Heart left ventricle (tissue), 16 donors: Measurements from ENCODE around the gene RRP1. TPM values are rescaled to one million over a fixed set of nuclear protein-coding genes. Genes with fewer than 3 reads are reported as not detected.

Source experiments
- ATAC-seq, 4 donors: fragments of 200-7000 bp; cut with Tn5 transposase; one replicate each; pipeline ENCODE4 v1.9.1; 2020 to 2022; ENCODE audit warnings: moderate library complexity in 4 of 4, mild to moderate bottlenecking in 3 of 4, moderate number of reproducible peaks in 1 of 4
- DNase-seq, 5 donors: peaks; one replicate each; pipeline ENCODE4 v3.0.0-alpha.2; 2020
- H3K27ac ChIP-seq, 12 donors: fragments of 200-600 bp; sonication (generic) in 4 of 12; one replicate each; pipeline versions ENCODE4 v1.5.0 to v1.8.0; 2016 to 2022; ENCODE audit warnings: mild to moderate bottlenecking in 2 of 12
- H3K27me3 ChIP-seq, 9 donors: fragments of 200-600 bp; sonication (generic) in 2 of 9; one replicate each; pipeline versions ENCODE4 v1.5.1 to v1.8.0; 2016 to 2022; ENCODE audit warnings: mild to moderate bottlenecking in 3 of 9
- H3K36me3 ChIP-seq, 9 donors: fragments of 200-600 bp; sonication (generic) in 2 of 9; one replicate each; pipeline versions ENCODE4 v1.5.0 to v1.8.0; 2018 to 2022; ENCODE audit warnings: mild to moderate bottlenecking in 2 of 9
- H3K4me1 ChIP-seq, 12 donors: fragments of 200-600 bp; sonication (generic) in 4 of 12; one replicate each; pipeline versions ENCODE4 v1.5.0 to v1.8.0; 2016 to 2022; ENCODE audit warnings: mild to moderate bottlenecking in 3 of 12
- H3K4me3 ChIP-seq, 12 donors: fragments of 200-600 bp; sonication (generic) in 4 of 12; one replicate each; pipeline versions ENCODE4 v1.5.0 to v1.8.0; 2017 to 2022; ENCODE audit warnings: mild to moderate bottlenecking in 9 of 12, moderate library complexity in 4 of 12
- H3K9me3 ChIP-seq, 12 donors: fragments of 200-600 bp; sonication (generic) in 4 of 12; one replicate each; pipeline versions ENCODE4 v1.5.0 to v1.8.0; 2016 to 2022; ENCODE audit warnings: mild to moderate bottlenecking in 1 of 12
- POLR2A ChIP-seq, 2 donors: fragments of 450-650 bp; IDR thresholded peaks; one replicate each; pipeline ENCODE4 v1.6.1; 2017; ENCODE audit warnings: antibody characterized with exemption in 2 of 2, mild to moderate bottlenecking in 2 of 2, moderate library complexity in 2 of 2
- WGBS, 4 donors: extraction: QIAGEN DNeasy Blood & Tissue Kit in 2 of 4; methylation state at CpG; one replicate each; pipeline versions ENCODE4 v1.1.5 to v1.1.7; 2013 to 2018; 5-methylcytosine and 5-hydroxymethylcytosine counted together
- intact Hi-C, 10 donors: fragments of 100-400 bp; cut with DNase I; formaldehyde crosslinking; loops; one replicate each; pipeline versions ENCODE4 v1.11.1 to v1.14.2; 2022
- long read RNA-seq, 3 donors: library from polyadenylated mRNA; unstranded; transcript quantifications; one replicate each; pipeline ENCODE4 v2.0.0, GENCODE V29; 2020 to 2021
- polyA plus RNA-seq, 2 donors: library from polyadenylated mRNA; stranded (reverse); fragments of 200-250 nt; gene quantifications; one replicate each; pipeline ENCODE4 v1.2.3, GENCODE V29; 2013
- total RNA-seq, 9 donors: library from RNA; depleted of rRNA in 2 of 9; stranded (reverse); fragments of >200 nt in 2 of 9; fragmentation: NEBNext Ultra II Directional in 3 of 9; extraction: Animal tissue kit (Norgen Biotek cat#: 25700) in 3 of 9; gene quantifications; one replicate each; pipeline versions ENCODE4 v1.1.0 to v1.2.4, GENCODE V29; 2016 to 2023
- TF ChIP-seq, protein P1 (sequence below), 12 donors: fragments of 200-600 bp; sonication (generic) in 4 of 12; IDR thresholded peaks; one replicate each; pipeline versions ENCODE4 v1.5.0 to v1.8.0; 2018 to 2022; ENCODE audit warnings: antibody characterized with exemption in 12 of 12, mild to moderate bottlenecking in 5 of 12
- donor health status: ischemic (EF 13 %, LVEDD 7.1; RV severe dilation, severe dysfunction).
- donor health status: healthy with polysubstance abuse.
- donor health status: DM: no; HTN: yes; CAD: no.
- donor health status: DM: no; HTN: no; CAD: no.
- donor health status: ischemic (EF 25% LVEDD 6.9; RV normal size, moderate dysfunction).
- donor health status: ischemic (EF 25% LVEDD 5.7; RV mildly dilated, moderate dysfunction).
- donor health status: healthy.
- donor health status: DM: yes; HTN: yes; CAD: no.
- donor health status: ischemic (EF 35%, LVEDD 5.7; RV mildly dilated, moderate dysfunction).
- donor health status: nonischemic (EF 11% LVEDD 7.7; RV severe dilation, severe dysfunction).
- donor health status: DM: yes; HTN: yes; CAD: no.
- donor health status: PGD.
- donor health status: ischemic (EF 29% LVEDD 5.4; RV normal size, mild dysfunction).
- donor health status: nonischemic (EF 23%, LVEDD 6.1; RV moderate dilation, normal function).

Gene RRP1
- 10 to 100 TPM in 4 of 9 donors, 1 to 10 TPM in 5; 6.0 to 15.6 (median 9.8) TPM for total RNA-seq
- 10 to 100 TPM in 1 of 2 donors, 1 to 10 TPM in 1; 6.7 to 13.9 TPM for polyA plus RNA-seq
- long read RNA-seq, donor 1, transcript RRP1-207 (13 exons, 3,022 nt) = major isoform, 21 of 25 reads
- long read RNA-seq, donor 1, partial matches to known transcripts = 1 of 25 reads
- long read RNA-seq, donor 1, other reads (novel, unspliced or antisense) = 3 of 25 reads
- long read RNA-seq, donor 2, transcript RRP1-207 (13 exons, 3,022 nt) = major isoform, 93 of 111 reads
- long read RNA-seq, donor 2, partial matches to known transcripts = 6 of 111 reads
- long read RNA-seq, donor 2, other reads (novel, unspliced or antisense) = 10 of 111 reads
- long read RNA-seq, donor 3, transcript RRP1-207 (13 exons, 3,022 nt) = major isoform, 25 of 32 reads
- long read RNA-seq, donor 3, partial matches to known transcripts = 3 of 32 reads
- long read RNA-seq, donor 3, other reads (novel, unspliced or antisense) = 3 of 32 reads

DNA sequence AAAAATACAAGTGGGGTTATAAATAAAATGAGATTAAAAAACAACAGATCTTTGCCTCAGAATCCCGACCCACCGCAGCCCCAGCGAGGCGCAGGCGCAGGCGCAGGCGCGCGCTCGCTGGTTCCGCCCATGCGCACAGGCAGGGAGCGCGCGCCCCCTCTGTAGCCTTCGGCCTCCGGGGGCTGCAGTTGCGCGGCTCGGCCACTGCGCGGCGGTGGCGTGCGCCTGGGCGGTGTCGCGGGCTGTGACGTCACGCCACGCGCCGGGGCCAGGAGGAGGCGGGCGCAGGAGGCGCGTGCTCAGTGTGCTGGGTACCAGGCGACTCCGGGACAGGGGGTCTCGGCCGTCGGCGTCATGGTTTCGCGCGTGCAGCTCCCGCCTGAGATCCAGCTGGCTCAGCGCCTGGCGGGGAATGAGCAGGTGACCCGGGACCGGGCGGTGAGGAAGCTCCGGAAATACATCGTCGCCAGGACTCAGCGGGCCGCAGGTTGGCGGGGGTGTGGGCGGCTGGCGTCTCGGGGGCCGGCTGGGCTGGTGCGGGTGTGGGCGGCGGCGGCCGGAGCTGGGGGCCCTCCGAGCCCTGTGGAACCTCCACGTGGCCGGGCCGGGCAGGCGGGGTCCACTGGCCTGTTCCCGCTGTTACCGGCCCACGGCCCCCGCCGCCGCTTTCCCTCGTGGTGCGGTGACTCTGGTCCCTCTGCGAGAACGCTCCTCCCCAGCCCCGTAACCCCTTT is at the start of gene RRP1:
Gene RRP1 (plus strand): TSS at position 302 of the 734 bp plus-strand sequence. CDS start 53 bp downstream, at position 355.
- H3K27me3 ChIP-seq = no peaks in the 10 kb centered on the region

DNA sequence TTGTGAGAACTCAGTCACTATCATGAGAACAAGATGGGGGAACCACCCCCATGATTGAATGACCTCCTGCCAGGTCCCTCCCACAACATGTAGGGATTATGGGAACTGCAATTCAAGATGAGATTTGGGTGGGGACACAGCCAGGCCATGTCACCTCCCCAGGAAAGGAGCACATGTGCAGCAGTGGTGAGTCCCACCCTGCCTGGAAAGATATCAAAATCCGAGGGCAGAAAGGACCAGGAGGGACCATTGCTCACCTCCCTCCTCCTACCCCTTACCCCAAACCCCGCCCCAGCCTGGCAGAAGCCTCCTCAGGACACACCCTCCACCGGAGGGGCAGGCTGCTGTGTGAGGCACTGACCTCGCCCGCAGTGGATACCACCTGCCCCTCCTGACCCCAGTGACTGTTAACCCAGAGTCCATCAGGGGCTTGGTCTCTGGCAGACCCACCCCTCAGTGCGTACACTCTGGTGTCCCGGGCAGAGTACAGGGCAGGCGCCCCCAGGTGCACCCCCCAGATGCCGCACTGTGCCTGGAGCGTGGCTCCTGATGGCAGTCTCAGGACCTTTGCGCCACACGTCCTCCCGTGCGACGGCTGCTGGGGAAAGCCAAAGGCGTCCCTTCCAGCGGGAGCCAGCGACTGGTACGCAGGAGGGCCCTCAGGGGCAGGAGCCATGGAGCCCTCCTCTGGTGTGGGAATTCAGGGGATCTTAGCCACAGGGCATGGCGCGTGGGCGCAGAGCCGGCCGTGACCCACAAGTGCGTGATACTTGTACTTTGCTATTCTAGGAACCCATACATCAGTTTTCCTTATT is 49.5 kb upstream of the RRP1 start:
- TF ChIP-seq, protein P1, sequence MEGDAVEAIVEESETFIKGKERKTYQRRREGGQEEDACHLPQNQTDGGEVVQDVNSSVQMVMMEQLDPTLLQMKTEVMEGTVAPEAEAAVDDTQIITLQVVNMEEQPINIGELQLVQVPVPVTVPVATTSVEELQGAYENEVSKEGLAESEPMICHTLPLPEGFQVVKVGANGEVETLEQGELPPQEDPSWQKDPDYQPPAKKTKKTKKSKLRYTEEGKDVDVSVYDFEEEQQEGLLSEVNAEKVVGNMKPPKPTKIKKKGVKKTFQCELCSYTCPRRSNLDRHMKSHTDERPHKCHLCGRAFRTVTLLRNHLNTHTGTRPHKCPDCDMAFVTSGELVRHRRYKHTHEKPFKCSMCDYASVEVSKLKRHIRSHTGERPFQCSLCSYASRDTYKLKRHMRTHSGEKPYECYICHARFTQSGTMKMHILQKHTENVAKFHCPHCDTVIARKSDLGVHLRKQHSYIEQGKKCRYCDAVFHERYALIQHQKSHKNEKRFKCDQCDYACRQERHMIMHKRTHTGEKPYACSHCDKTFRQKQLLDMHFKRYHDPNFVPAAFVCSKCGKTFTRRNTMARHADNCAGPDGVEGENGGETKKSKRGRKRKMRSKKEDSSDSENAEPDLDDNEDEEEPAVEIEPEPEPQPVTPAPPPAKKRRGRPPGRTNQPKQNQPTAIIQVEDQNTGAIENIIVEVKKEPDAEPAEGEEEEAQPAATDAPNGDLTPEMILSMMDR (IDR thresholded peaks at IDR 0.05) = no peak
- no peak for TF ChIP-seq POLR2A (IDR thresholded peaks at IDR 0.05)
- H3K27ac ChIP-seq = peak overlapping the region in 1 of 12 donors; percentile 67

More for the DNA sequence above, at the start of gene RRP1:
- DNase-seq (peak; percentile 89 to 97 (median 93)), ATAC-seq (peak; percentile 83 to 96 (median 96))
- Histone ChIP-seq H3K4me3 (peak within 1 kb of the TSS; percentile 75 to 97 (median 86)), H3K36me3 (peaks cover 0 to 36% (median 27%) of the 10 kb centered on the region in 9 donors), H3K9me3 (no peaks in the 10 kb centered on the region), H3K4me1 (peaks cover 0 to 20% (median 13%) of the 10 kb centered on the region in 12 donors), H3K27ac (peak within 1 kb of the TSS in 11 of 12 donors; percentile 65 to 95 (median 89))
- intact Hi-C loops = loop anchor here in 3 of 10 donors (1.0 to 10.0 kb wide), 3 partner anchors 65 to 515 kb away; partner anchors contain the start of gene PFKL (in 1 of the 3)
- TF ChIP-seq, protein P1 (IDR thresholded peaks at IDR 0.05) = peak; percentile 95 to 100 (median 100)
- peak in 1 of 2 donors; percentile 90 for TF ChIP-seq POLR2A (IDR thresholded peaks at IDR 0.05)
- WGBS, 4 donors = 0 to 1% (median 0%) methylated on average over 58 to 83 of the region's 83 CpGs

GRCh38 chr21:43740497-43741156 is 48.8 kb upstream of the RRP1 start:
- peak in 2 of 4 donors; percentile 4 to 42 for ATAC-seq
- peaks cover 0 to 51% (median 33%) of the 10 kb centered on the region in 9 donors for H3K36me3 ChIP-seq
- no peaks in the 10 kb centered on the region for H3K4me1 ChIP-seq
- DNase-seq = no peak
- H3K27me3 ChIP-seq = no peaks in the 10 kb centered on the region
- H3K4me3 ChIP-seq = peak overlapping the region in 1 of 12 donors; percentile 20
- intact Hi-C loops = no loop called here
- peak overlapping the region in 4 of 12 donors; percentile 34 to 67 (median 57) for H3K27ac ChIP-seq
- no peaks in the 10 kb centered on the region for H3K9me3 ChIP-seq
- 31 to 51% (median 40%) methylated on average over 19 to 25 of the region's 25 CpGs for WGBS, 4 donors
- TF ChIP-seq, protein P1 (IDR thresholded peaks at IDR 0.05) = no peak
- no peak for TF ChIP-seq POLR2A (IDR thresholded peaks at IDR 0.05)

More for the DNA sequence above, 49.5 kb upstream of the RRP1 start:
- Histone ChIP-seq H3K27me3 (no peaks in the 10 kb centered on the region), H3K4me3 (no peak overlapping the region), H3K36me3 (peaks cover 0 to 50% (median 25%) of the 10 kb centered on the region in 9 donors), H3K4me1 (peaks cover 0 to 8% (median 5%) of the 10 kb centered on the region in 12 donors), H3K9me3 (no peaks in the 10 kb centered on the region)
- DNase-seq (no peak), ATAC-seq (peak in 2 of 4 donors; percentile 12 to 14)
- WGBS, 4 donors = 85 to 94% (median 93%) methylated on average over 13 to 25 of the region's 25 CpGs
- intact Hi-C loops = no loop called here
